Measurements from ENCODE around the gene PSTPIP1.

PSTPIP1 gene

GRCh38 chr15:76978522-76979330, 16.2 kb upstream of the PSTPIP1 start:
- no peak for DNase-seq

DNA sequence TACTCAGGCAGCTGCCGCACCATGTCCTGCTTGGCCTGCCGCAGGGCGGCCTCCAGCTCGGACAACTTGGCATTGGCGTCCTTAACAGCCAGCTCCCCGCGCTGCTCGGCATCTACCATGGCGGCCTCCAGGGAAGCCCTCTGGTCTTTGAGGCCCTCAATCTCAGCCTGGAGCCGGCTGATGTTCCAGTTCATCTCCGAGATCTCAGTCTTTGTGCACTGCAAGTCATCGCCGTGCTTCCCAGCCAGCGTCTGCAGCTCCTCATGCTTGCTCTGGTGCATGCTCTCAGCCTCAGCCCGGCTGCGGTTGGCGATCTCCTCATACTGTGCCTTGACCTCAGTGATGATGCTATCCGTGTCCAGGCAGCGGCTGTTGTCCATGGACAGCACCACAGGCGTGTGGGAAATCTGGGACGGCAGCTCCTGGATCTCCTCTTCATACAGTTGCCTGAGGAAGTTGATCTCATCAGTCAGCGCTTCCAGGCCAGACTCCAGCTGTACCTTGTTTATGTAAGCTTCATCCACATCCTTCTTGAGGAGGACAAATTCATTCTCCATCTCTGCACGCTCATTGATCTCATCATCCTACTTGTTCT, 15.5 kb upstream of the PSTPIP1 start:
- no peak for DNase-seq

DNA sequence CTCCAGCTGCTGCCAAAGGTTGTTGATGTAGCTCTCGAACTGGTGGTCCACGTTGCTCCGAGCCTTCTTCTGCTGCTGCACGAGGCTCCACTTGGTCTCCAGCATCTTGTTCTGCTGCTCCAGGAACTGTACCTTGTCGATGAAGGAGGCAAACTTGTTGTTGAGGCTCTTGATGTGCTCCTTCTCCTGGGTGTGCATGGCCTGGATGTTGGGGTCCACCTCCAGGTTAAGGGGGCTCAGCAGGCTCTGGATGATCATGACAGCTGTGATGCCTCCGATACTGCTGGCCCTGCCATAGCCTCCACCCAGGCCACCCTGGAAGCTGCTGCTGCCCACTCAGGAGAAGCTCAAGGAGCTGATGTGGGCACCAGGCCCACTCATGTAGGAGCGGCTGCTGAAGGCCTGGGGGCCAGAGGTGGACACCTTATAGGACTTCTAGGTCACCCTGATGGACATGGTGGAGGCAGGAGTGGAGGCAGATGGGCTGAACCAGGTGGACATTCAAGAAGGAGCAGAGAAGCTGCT, 14.9 kb upstream of the PSTPIP1 start:
- DNase-seq, result no peak

GRCh38 chr15:76982356-76982755, 12.6 kb upstream of the PSTPIP1 start:
- DNase-seq, result no peak

- no peak for DNase-seq
Observed at GRCh38 chr15:76982756-76983155, 12.2 kb upstream of the PSTPIP1 start.

GRCh38 chr15:76983590-76984375, 11.1 kb upstream of the PSTPIP1 start:
- no peak for DNase-seq

DNA sequence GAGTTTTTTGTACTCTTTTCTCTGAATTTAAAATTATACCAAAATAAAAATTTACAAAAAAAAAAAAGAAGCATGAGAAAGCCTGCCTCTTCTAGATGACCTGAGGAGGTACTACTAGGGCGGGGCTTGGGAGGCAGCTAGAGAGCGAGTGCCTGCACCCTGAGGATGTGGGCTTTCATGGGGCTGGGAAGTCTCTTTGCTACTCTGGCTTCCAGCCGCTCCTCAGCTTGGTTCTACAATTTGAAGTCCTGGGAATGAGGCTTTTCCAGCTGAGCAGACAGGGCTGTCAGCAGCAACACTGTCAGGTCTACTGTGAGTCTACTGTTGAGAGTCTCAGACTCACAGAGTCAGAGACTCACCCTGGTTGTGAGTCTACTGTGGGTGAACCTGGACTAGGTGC, 8.2 kb upstream of the PSTPIP1 start:
- no peak for DNase-seq

DNA sequence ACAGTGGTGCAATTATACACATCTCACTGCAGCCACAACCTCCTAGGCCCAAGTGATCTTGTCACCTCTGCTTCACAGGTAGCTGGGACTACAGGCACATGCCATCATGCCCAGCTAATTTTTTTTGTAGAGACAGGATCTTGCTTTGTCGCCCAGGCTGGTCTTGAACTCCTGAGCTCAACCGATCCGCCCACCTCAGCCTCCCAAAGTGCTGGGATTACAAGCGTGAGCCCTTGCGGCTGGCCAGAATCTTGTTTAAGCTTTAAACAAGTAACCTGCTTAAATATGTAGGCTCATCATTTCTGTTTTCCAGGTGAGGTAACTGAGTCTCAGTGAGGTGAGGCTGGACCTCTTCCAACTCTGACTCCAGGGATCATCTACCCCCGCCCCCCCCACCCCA, 7.7 kb upstream of the PSTPIP1 start:
- no peak for DNase-seq

DNA sequence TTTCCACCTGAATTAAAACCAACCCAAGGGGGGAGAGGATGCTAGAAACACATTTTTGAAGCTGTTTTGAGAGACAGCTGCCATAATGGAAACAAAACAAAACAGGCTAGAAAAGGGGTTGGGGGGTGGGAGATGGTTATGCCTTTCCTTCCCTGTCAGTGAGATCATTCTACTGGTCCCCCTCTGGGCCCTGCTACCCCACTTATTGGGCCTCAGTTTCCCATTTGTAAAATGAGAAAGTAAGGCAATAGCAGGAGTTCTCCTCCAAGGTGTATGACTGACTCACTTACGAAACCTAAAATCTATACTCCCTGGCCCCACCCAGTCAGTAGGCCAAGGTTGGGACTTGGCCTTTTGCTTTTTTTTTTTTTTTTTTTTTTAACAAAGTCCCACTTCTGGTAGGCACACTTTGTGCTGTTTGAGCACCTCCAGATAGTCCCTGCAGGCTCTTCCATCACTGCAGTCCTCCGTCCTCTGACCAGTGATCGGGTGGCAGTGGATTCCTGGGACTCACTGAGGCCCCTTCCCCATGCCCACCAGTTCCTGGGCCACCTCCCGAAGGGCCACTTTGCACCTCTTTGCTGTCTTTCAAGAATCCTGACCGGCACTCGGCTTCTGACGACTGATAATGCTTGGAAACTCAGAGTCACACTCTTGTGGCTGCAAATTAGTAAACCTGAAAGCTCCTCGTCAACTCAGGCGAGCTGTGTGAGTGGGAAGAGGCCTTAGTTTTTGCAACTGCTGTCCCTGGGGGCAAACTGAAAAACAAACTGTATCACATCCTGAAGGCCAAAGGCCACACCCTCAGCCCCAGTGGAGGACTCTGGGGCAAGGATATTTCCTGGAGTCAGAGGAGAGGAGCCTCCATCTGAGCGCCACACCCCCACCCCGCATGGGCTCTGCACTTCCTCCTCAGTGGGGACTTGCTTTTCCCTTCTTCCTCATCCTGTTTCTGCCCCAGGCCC, 6.7 kb upstream of the PSTPIP1 start:
- no peak for DNase-seq

DNA sequence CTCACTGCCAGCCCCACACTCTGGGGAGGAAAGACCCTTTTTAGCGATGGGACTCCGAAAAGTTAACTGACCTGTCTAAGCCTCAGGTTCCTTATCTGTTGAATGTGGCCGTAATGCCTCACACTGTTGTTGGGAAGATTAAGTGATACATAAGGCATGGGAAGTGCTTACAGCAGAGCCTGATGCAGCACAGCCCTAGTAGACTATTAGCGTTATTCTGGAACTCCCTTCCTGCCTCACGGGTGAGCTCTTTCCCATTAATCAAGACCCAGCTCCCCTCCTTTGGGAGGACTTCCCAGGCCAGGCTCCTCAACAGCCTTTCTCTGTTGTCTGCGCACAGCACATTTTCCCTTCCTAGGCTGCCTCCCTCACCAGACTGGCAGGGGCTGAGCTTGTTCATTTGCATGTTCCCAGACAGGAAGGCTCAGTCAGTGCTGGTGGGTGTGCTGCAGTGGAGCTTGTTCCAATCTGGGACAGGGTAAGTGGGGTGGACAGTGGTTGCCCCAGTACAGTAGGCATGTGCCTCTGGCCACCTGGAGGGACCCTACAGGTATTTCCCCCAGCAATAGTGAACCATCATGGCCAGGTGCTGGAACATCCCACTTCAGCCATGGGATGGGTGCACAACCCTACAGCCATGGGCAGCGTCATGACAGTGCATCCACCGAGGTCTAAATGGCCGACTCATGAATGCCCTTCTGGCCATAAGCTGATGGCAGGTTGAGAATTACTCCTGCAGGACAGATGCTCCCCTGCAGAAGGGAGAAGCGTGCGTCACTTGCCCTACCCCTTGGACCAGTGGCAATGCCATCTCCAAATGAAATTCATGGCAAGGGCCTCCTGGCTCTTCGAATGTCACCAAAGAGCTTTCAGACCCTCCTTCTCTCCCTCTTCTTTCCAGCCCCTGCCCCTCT, 5.8 kb upstream of the PSTPIP1 start:
- DNase-seq, result peak in 1 of 2 donors; percentile 19

GRCh38 chr15:76991048-76991447, 3.9 kb upstream of the PSTPIP1 start:
- no peak for DNase-seq

GRCh38 chr15:76991741-76992645, 2.9 kb upstream of the PSTPIP1 start:
- DNase-seq, result peak in 1 of 2 donors; percentile 20

DNA sequence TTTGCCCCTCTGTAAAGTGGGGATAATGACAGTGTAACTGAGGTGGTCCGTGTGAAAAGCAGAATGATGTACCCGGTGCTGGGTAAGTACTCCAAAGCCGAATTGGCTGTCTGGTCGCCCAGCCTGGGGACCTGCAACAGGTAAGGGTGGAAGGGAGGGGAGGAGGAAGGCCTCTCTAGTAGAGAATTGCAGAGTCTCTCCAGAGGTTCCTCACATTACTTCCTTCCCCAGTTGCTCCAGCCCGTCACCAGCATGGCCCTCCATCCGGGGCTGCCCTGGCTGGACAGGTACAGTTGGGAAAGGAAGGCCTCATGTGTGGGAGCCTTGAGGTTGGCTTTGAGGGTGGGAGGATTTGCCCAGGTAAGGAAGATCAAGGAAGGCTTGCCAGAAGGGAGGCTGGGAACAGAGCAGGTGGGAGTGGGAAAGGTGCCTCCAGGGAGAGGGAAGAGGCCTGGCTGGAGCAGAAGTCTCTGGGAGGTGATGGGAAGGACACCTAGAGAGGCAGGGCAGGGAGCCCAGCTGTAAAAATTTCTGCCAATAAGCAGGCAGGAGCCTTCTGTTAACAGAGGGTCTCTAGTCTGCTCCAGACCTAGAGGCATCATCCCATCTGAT, 1.7 kb upstream of the PSTPIP1 start:
- DNase-seq, result no peak

GRCh38 chr15:76994001-76994400, 925 bp upstream of the PSTPIP1 start:
- DNase-seq, result no peak

DNA sequence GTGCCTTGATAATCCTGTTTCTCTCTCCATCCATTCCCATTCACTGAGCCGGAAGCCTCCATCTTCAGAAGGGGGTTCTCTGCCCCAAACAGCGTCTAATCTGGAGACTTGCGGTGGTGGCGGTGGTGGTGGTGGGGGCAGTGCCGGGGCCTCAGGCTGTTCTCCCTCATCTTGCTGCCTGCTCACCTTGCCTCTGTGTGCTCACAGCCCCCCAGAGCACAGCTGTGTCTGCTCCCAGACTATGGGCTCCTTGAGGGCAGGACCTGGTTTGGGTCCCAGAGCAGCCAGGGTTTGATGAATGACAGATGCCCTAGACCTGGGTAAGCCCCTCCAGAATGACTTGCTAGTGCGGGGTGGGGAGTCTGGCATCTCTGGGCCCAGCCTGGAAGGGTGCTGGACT, 430 bp upstream of the PSTPIP1 start:
- DNase-seq, result no peak

DNA sequence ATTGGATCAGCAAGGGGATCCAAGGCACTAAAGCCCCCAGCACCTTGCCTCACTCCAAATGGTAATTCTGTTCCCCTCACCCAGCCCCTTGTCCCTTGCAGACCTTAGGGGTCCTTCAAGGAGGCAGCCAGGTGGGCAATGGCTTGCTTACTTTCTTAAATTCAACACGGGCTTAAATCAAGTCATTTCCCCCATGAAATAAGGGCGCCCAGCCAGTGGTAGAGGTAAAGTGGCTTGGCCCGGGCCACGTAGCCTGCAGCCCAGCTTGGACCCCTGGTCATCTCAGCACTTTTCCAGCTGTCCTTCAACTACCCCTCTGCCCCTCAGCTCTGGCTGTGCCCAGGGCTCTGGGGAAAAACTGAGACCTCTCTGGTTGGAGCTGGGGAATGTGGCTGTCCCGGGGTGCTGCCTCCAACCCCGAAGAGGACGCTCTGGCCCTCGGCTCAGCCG, 1.2 kb downstream of the PSTPIP1 start:
- peak in 1 of 2 donors; percentile 9 for DNase-seq

DNA sequence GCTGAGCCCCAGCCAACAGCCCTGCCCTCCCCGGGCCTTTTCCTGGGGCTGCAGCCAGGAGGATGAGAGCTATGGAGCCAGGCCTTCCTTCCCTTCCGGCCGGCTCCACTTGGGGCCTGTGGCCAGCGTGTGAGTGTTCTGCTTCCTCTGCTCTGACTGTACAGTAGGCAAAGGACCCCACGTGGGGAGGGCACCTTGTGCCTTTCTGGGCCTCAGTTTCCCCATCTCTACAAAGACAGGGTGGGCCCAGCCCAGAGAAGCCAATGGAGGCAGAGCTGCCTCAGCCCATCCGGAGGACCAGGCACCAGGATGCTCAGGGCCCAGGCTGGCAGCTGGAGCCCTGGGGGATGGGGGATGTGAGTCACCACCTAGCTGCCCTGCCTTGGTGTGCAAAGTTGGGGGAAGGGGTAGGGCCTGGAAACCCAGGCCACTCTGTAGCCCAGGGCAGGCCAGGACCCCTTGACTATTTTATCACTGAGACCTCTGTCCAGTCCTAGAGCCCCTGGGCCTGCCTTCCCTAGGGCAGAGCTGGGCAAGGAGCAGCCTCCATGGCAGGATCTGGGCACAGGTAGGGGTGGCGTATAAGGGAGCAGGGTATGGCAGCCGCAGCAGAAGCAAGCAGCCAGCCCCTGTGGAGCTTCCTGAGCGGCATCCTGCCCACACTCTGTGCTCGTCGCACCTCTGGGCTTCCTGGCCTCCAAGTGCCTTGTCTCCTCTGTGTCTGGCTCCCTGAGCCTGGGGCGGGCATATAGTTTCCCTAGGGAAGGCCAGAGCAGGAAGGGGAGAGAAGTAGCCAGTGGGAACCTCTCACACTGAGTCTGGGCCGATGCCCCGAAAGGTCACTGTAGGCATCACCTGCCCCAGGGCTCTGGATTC, 1.8 kb downstream of the PSTPIP1 start:
- peak in 1 of 2 donors; percentile 25 for DNase-seq

GRCh38 chr15:76998663-76999285, 3.8 kb downstream of the PSTPIP1 start:
- DNase-seq, result no peak

Data from hippocampal formation (tissue), 2 donors.